GM23338 (cell line): ENCODE measurements around the gene CAPNS1. TPM values are rescaled to one million over a fixed set of nuclear protein-coding genes. Genes with fewer than 3 reads are reported as not detected.

Experiments
- ATAC-seq: fragments of 200-7000 bp; cut with Tn5 transposase; 3 replicates; pipeline ENCODE4 v1.9.1; 2020
- DNase-seq: peaks from one replicate; pipeline ENCODE4 v3.0.0-alpha.2; 2015; ENCODE audit warnings: low spot score
- H2AFZ ChIP-seq: fragments of 200-600 bp; sonication (generic); 2 replicates; pipeline ENCODE4 v1.8.0; 2016; ENCODE audit warnings: antibody characterized with exemption, mild to moderate bottlenecking, moderate library complexity
- H3F3A ChIP-seq: fragments of 200-600 bp; sonication (generic); replicated peaks from 2 replicates; pipeline ENCODE4 v1.8.0; 2017; ENCODE audit warnings: antibody characterized with exemption, mixed run types, low read depth
- H3K27ac ChIP-seq: fragments of 200-600 bp; sonication (generic); 2 replicates; pipeline ENCODE4 v1.6.1; 2016; ENCODE audit warnings: low read depth
- H3K27me3 ChIP-seq: fragments of 200-600 bp; sonication (generic); 2 replicates; pipeline ENCODE4 v1.8.0; 2016; ENCODE audit warnings: mild to moderate bottlenecking, mixed run types, moderate library complexity; ENCODE audit not compliant: insufficient read depth
- H3K36me3 ChIP-seq: fragments of 200-600 bp; sonication (generic); 2 replicates; pipeline ENCODE4 v1.8.0; 2016; ENCODE audit warnings: mild to moderate bottlenecking; ENCODE audit not compliant: insufficient read depth
- H3K4me1 ChIP-seq: fragments of 200-600 bp; sonication (generic); 2 replicates; pipeline ENCODE4 v1.8.0; 2016; ENCODE audit warnings: mild to moderate bottlenecking, moderate library complexity; ENCODE audit not compliant: insufficient read depth
- H3K4me2 ChIP-seq: fragments of 200-600 bp; sonication (generic); 2 replicates; pipeline ENCODE4 v1.7.1; 2017; ENCODE audit warnings: mixed run types
- H3K4me3 ChIP-seq: fragments of 200-600 bp; sonication (generic); 2 replicates; pipeline ENCODE4 v1.6.1; 2016; ENCODE audit warnings: mixed run types
- H3K79me2 ChIP-seq: fragments of 200-600 bp; sonication (generic); replicated peaks from 2 replicates; pipeline ENCODE4 v1.8.0; 2017; ENCODE audit warnings: mild to moderate bottlenecking; ENCODE audit not compliant: insufficient read depth
- H3K9me2 ChIP-seq: fragments of 200-600 bp; sonication (generic); 2 replicates; pipeline ENCODE4 v1.8.0; 2017; ENCODE audit not compliant: insufficient read depth
- H4K20me1 ChIP-seq: fragments of 200-600 bp; sonication (generic); replicated peaks from 2 replicates; pipeline ENCODE4 v1.8.0; 2017; ENCODE audit warnings: mild to moderate bottlenecking; ENCODE audit not compliant: insufficient read depth
- H3K27ac Mint-ChIP-seq: 2 replicates; pipeline ENCODE4 v1.8.0; 2020; ENCODE audit warnings: inconsistent platforms, mild to moderate bottlenecking, moderate library complexity, mixed read lengths
- H3K27me3 Mint-ChIP-seq: 3 replicates; pipeline ENCODE4 v1.8.0; 2022; ENCODE audit warnings: low read depth, mild to moderate bottlenecking, moderate library complexity, mixed read lengths, inconsistent platforms; ENCODE audit not compliant: insufficient read depth, poor library complexity
- H3K36me3 Mint-ChIP-seq: 3 replicates; pipeline ENCODE4 v1.8.0; 2021; ENCODE audit warnings: low read depth, mild to moderate bottlenecking, inconsistent platforms, moderate library complexity, mixed read lengths
- H3K4me1 Mint-ChIP-seq: 3 replicates; pipeline ENCODE4 v1.8.0; 2020; ENCODE audit warnings: mild to moderate bottlenecking, inconsistent platforms, mixed read lengths
- H3K4me3 Mint-ChIP-seq: 3 replicates; pipeline ENCODE4 v1.8.0; 2021; ENCODE audit warnings: moderate library complexity, mild to moderate bottlenecking, inconsistent platforms, mixed read lengths
- H3K9me3 Mint-ChIP-seq: 3 replicates; pipeline ENCODE4 v1.8.0; 2020; ENCODE audit warnings: moderate library complexity, mild to moderate bottlenecking, inconsistent platforms, mixed read lengths
- CREB1 ChIP-seq: fragments of 250-450 bp; sonication (Bioruptor Pico); IDR thresholded peaks from 2 replicates; pipeline ENCODE4 v1.5.0; 2020; ENCODE audit warnings: low read depth, mild to moderate bottlenecking, moderate library complexity
- CTCF ChIP-seq, 2 experiments: fragments of 200-600 bp in 1 of 2; sonication (generic) in 1 of 2; conservative IDR thresholded peaks; 2 replicates each; pipeline versions ENCODE4 v1.5.1 to v1.6.1; 2016 to 2017; ENCODE audit warnings: antibody characterized with exemption in 2 of 2, low read depth in 2 of 2, mild to moderate bottlenecking in 2 of 2, moderate library complexity in 1 of 2
- ETS1 ChIP-seq: IDR thresholded peaks from 2 replicates; pipeline ENCODE4 v1.6.1; 2016; ENCODE audit warnings: antibody characterized with exemption
- EZH2 ChIP-seq: fragments of 200-600 bp; sonication (generic); IDR thresholded peaks from one replicate; pipeline ENCODE4 v1.8.0; 2017; ENCODE audit warnings: antibody characterized with exemption, mild to moderate bottlenecking, low read depth; ENCODE audit not compliant: unreplicated experiment
- EZH2phosphoT487 ChIP-seq: fragments of 200-600 bp; sonication (generic); IDR thresholded peaks from one replicate; pipeline ENCODE4 v1.8.1; 2018; ENCODE audit warnings: antibody characterized with exemption; ENCODE audit not compliant: unreplicated experiment
- JUNB ChIP-seq: IDR thresholded peaks from one replicate; pipeline ENCODE4 v1.6.1; 2016; ENCODE audit warnings: antibody characterized with exemption; ENCODE audit not compliant: unreplicated experiment
- NANOG ChIP-seq: IDR thresholded peaks from 2 replicates; pipeline ENCODE4 v1.6.1; 2016; ENCODE audit warnings: antibody characterized with exemption, borderline replicate concordance
- POLR2AphosphoS5 ChIP-seq: IDR thresholded peaks from 2 replicates; pipeline ENCODE4 v1.6.1; 2016; ENCODE audit warnings: antibody characterized with exemption, low read depth
- REST ChIP-seq: IDR thresholded peaks from one replicate; pipeline ENCODE4 v1.6.1; 2018; ENCODE audit warnings: antibody characterized with exemption; ENCODE audit not compliant: unreplicated experiment
- STAT1 ChIP-seq: IDR thresholded peaks from one replicate; pipeline ENCODE4 v1.6.1; 2016; ENCODE audit warnings: antibody characterized with exemption; ENCODE audit not compliant: unreplicated experiment
- ZNF114 ChIP-seq: fragments of 250-450 bp; sonication (Bioruptor Pico); IDR thresholded peaks from 2 replicates; pipeline ENCODE4 v1.5.0; 2020; ENCODE audit warnings: mild to moderate bottlenecking, moderate library complexity
- ZNF331 ChIP-seq: fragments of 250-450 bp; sonication (Bioruptor Pico); IDR thresholded peaks from 2 replicates; pipeline ENCODE4 v1.5.0; 2020; ENCODE audit warnings: low read depth, mild to moderate bottlenecking, moderate library complexity
- ZNF462 ChIP-seq: fragments of 250-450 bp; sonication (Bioruptor Pico); IDR thresholded peaks from 2 replicates; pipeline ENCODE4 v1.5.0; 2020; ENCODE audit warnings: mild to moderate bottlenecking, moderate library complexity
- polyA plus RNA-seq: library from polyadenylated mRNA; unstranded; fragments of >200 nt; fragmentation: Nextera tagmentation; extraction: Ambion mirVana; gene quantifications from 2 replicates; pipeline ENCODE4 v1.2.1, GENCODE V29; 2016
- total RNA-seq: library from RNA; depleted of rRNA; stranded (reverse); fragments of >200 nt; shearing (Covaris generic); gene quantifications from 2 replicates; pipeline ENCODE4 v1.2.3, GENCODE V29; 2014

CAPNS1 gene
- total and polyA plus RNA-seq, 2 experiments from 2014 or later: 123 to 227 TPM

GRCh38 chr19:36093687-36094086, 46.2 kb upstream of the CAPNS1 start:
- Histone ChIP-seq H2AFZ (no peak overlapping the region), H3K36me3 (peaks cover 13% of the 10 kb centered on the region), H3K4me3 (no peak overlapping the region), H3K27me3 (no peaks in the 10 kb centered on the region), H3K79me2 (no peaks in the 10 kb centered on the region), H3F3A (0 out of 2 replicates have a peak, but pooled peaks cover 2% of the 10 kb centered on the region), H3K4me2 (no peak overlapping the region), H3K9me2 (no peaks in the 10 kb centered on the region), H3K27ac (no peak overlapping the region), H4K20me1 (no peaks in the 10 kb centered on the region; the same call in 1 of the 2 replicates), H3K4me1 (no peaks in the 10 kb centered on the region)
- ATAC-seq (no peak), DNase-seq (no peak)
- TF ChIP-seq ZNF114 (CRISPR knock-in tag) (no peak), STAT1 (no peak), ETS1 (no peak), CREB1 (CRISPR knock-in tag) (no peak), JUNB (no peak), EZH2phosphoT487 (no peak), EZH2 (no peak), POLR2AphosphoS5 (no peak), REST (no peak), ZNF462 (CRISPR knock-in tag) (no peak), ZNF331 (no peak), CTCF (conservative IDR thresholded peaks at IDR 0.05; ENCODE audit: low read depth in 2 of 2) (no peak), NANOG (no peak)
- Mint-ChIP-seq H3K36me3 (peaks cover 75% of the 10 kb centered on the region), H3K4me3 (no peak overlapping the region), H3K27ac (no peak overlapping the region), H3K4me1 (no peaks in the 10 kb centered on the region), H3K9me3 (no peaks in the 10 kb centered on the region), H3K27me3 (peaks cover 2% of the 10 kb centered on the region)
